ENCODE data around the gene CDKAL1. TPM values are rescaled to one million over a fixed set of nuclear protein-coding genes. Genes with fewer than 3 reads are reported as not detected.

The CDKAL1 gene
- 11.9 TPM for total RNA-seq

GRCh38 chr6:20534295-20535262, at the start of gene CDKAL1:
TSS of gene CDKAL1 (plus strand) at chr6:20534457. CDS start at chr6:20546351, 11,894 bp downstream.
- no peak for TF ChIP-seq CTCF (IDR thresholded peaks at IDR 0.05)
- peak; percentile 71 to 96 for DNase-seq (ENCODE audit: low spot score in 2 of 2)
- Histone ChIP-seq H3K4me1 (peaks cover 0 to 12% of the 10 kb centered on the region in 2 donors), H3K4me3 (peak within 1 kb of the TSS; percentile 69 to 83), H3K27ac (peak within 1 kb of the TSS; percentile 85), H3K9me3 (no peaks in the 10 kb centered on the region), H3K27me3 (no peaks in the 10 kb centered on the region), H3K36me3 (no peaks in the 10 kb centered on the region)
- intact Hi-C loops (cut with DNase I), result loop anchor here (1.0 to 5.0 kb wide), 2 partner anchors 133 to 322 kb away; partner anchors contain the start of genes E2F3 and MBOAT1

- H3K27ac ChIP-seq, result no peak overlapping the region
These were observed 47.6 kb upstream of the CDKAL1 start for GRCh38 chr6:20486641-20487040.

GRCh38 chr6:20487669-20488375, 46.4 kb upstream of the CDKAL1 start:
- no peak for DNase-seq (ENCODE audit: low spot score in 2 of 2)
- Histone ChIP-seq H3K27me3 (no peaks in the 10 kb centered on the region), H3K36me3 (peaks cover 37 to 42% of the 10 kb centered on the region in 2 donors), H3K9me3 (no peaks in the 10 kb centered on the region), H3K4me3 (no peak overlapping the region), H3K4me1 (no peaks in the 10 kb centered on the region), H3K27ac (no peak overlapping the region)
- intact Hi-C loops (cut with DNase I), result no loop called here
- TF ChIP-seq CTCF (IDR thresholded peaks at IDR 0.05), result no peak

More at GRCh38 chr6:20486641-20487040, 47.6 kb upstream of the CDKAL1 start:
- no peaks in the 10 kb centered on the region for H3K27me3 ChIP-seq
- no peak for DNase-seq (ENCODE audit: low spot score in 2 of 2)
- H3K4me1 ChIP-seq, result no peaks in the 10 kb centered on the region
- no peak for TF ChIP-seq CTCF (IDR thresholded peaks at IDR 0.05)
- H3K36me3 ChIP-seq, result peaks cover 38 to 47% of the 10 kb centered on the region in 2 donors
- no peak overlapping the region for H3K4me3 ChIP-seq
- H3K9me3 ChIP-seq, result no peaks in the 10 kb centered on the region
- intact Hi-C loops (cut with DNase I), result no loop called here

GRCh38 chr6:20490591-20490990, 43.7 kb upstream of the CDKAL1 start:
- no peaks in the 10 kb centered on the region for H3K27me3 ChIP-seq
- H3K4me3 ChIP-seq, result no peak overlapping the region
- H3K27ac ChIP-seq, result no peak overlapping the region
- DNase-seq (ENCODE audit: low spot score in 2 of 2), result no peak
- TF ChIP-seq CTCF (IDR thresholded peaks at IDR 0.05), result no peak
- peaks cover 32 to 36% of the 10 kb centered on the region in 2 donors for H3K36me3 ChIP-seq
- no peaks in the 10 kb centered on the region for H3K4me1 ChIP-seq
- no peaks in the 10 kb centered on the region for H3K9me3 ChIP-seq
- intact Hi-C loops (cut with DNase I), result no loop called here

GRCh38 chr6:20492099-20492498, 42.2 kb upstream of the CDKAL1 start:
- TF ChIP-seq CTCF (IDR thresholded peaks at IDR 0.05), result no peak
- no peak for DNase-seq (ENCODE audit: low spot score in 2 of 2)
- Histone ChIP-seq H3K4me3 (no peak overlapping the region), H3K27ac (no peak overlapping the region), H3K36me3 (peaks cover 32 to 36% of the 10 kb centered on the region in 2 donors), H3K4me1 (no peaks in the 10 kb centered on the region), H3K9me3 (no peaks in the 10 kb centered on the region), H3K27me3 (no peaks in the 10 kb centered on the region)
- intact Hi-C loops (cut with DNase I), result no loop called here

All from ascending aorta (tissue), 2 donors.